ACC112 (cell line): ENCODE data around the gene TBC1D10B.

Experiments
- H2AFZ ChIP-seq: fragments of 200-600 bp; sonication (generic); one replicate; pipeline ENCODE4 v1.6.0; 2017; ENCODE audit warnings: antibody characterized with exemption, low read length; ENCODE audit not compliant: unreplicated experiment
- H3K27ac ChIP-seq: fragments of 200-600 bp; sonication (generic); 2 replicates; pipeline ENCODE4 v1.5.1; 2014; ENCODE audit warnings: low read depth, mild to moderate bottlenecking, antibody characterized with exemption, low read length, moderate library complexity
- H3K27me3 ChIP-seq: fragments of 200-600 bp; sonication (generic); 2 replicates; pipeline ENCODE4 v1.6.1; 2014; ENCODE audit warnings: mild to moderate bottlenecking, antibody characterized with exemption, low read length, moderate library complexity, mixed read lengths; ENCODE audit not compliant: insufficient read depth
- H3K36me3 ChIP-seq: fragments of 200-600 bp; sonication (generic); 2 replicates; pipeline ENCODE4 v1.6.1; 2016; ENCODE audit warnings: mild to moderate bottlenecking, antibody characterized with exemption, low read length, moderate library complexity, mixed read lengths; ENCODE audit not compliant: insufficient read depth
- H3K4me1 ChIP-seq: fragments of 200-600 bp; sonication (generic); one replicate; pipeline ENCODE4 v1.6.1; 2016; ENCODE audit warnings: low read length, mixed read lengths; ENCODE audit not compliant: insufficient read depth, unreplicated experiment, control insufficient read depth
- H3K4me3 ChIP-seq: fragments of 200-600 bp; sonication (generic); 2 replicates; pipeline ENCODE4 v1.5.1; 2014; ENCODE audit warnings: mild to moderate bottlenecking, low read depth, low read length
- H3K79me2 ChIP-seq: fragments of 200-600 bp; sonication (generic); one replicate; pipeline ENCODE4 v1.6.0; 2016; ENCODE audit warnings: low read length; ENCODE audit not compliant: control insufficient read depth, unreplicated experiment, insufficient read depth

The TBC1D10B gene

DNA sequence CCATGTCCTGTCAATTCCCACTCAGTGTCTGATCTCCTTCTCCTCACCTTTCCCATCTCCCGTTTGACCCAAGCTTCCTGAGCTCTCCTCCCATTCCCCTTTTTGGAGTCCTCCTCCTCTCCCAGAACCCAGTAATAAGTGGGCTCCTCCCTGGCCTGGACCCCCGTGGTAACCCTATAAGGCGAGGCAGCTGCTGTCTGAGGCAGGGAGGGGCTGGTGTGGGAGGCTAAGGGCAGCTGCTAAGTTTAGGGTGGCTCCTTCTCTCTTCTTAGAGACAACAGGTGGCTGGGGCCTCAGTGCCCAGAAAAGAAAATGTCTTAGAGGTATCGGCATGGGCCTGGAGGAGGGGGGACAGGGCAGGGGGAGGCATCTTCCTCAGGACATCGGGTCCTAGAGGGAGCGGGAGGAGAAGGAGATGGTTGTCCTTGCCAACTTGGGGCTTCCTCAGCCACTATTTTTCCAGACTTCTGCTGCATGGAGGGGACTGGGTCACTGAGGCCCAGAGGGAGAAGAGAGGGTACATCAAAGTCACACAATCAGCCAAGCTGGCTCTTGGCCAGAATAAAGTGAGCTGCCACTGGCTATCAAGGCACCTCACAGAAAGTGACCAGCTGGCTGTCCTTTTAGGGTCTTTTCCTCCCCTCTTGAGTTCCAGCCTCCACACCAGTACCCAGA, 1.9 kb upstream of the TBC1D10B start:
- H3K27me3 ChIP-seq = no peaks in the 10 kb centered on the region
- peaks cover 28% of the 10 kb centered on the region for H3K79me2 ChIP-seq
- H2AFZ ChIP-seq = no peak overlapping the region
- H3K4me1 ChIP-seq = peaks cover 9% of the 10 kb centered on the region
- no peaks in the 10 kb centered on the region for H3K36me3 ChIP-seq
- H3K27ac ChIP-seq = no peak overlapping the region
- no peak overlapping the region for H3K4me3 ChIP-seq

DNA sequence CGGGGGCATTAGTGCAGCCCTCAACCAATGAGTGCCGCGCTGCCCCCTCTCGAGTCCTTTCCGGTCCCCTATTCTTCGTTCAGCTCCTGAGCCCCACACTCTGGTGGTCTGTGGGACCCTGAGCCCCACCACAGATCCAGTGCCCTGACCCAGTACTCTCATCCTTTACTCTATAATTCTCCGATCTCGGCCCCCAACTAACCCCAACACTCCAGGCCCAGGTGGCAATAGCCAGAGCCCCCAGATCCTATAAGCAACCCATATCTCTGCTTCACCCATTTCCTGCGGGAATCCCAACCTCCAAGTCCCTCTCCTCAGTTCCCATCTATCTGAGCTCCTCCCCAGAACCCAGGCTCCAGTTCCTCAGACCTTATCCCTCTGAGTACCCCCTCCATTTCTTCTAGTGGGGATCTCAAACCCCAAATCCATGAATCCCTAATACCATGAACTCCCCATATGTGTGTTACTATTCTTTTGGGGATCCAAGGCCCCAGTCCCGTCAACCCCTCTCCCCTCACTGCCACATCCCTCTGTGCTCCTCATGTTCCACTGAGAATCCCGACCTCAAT, 1.0 kb upstream of the TBC1D10B start:
- peaks cover 37% of the 10 kb centered on the region for H3K79me2 ChIP-seq
- H3K36me3 ChIP-seq = peaks cover 3% of the 10 kb centered on the region; the same call in 1 of the 2 replicates
- no peaks in the 10 kb centered on the region for H3K27me3 ChIP-seq
- H3K4me3 ChIP-seq = peak overlapping the region; percentile 73
- H3K27ac ChIP-seq = peak overlapping the region; percentile 28; the same call in 1 of the 2 replicates
- H2AFZ ChIP-seq = no peak overlapping the region
- H3K4me1 ChIP-seq = peaks cover 14% of the 10 kb centered on the region

DNA sequence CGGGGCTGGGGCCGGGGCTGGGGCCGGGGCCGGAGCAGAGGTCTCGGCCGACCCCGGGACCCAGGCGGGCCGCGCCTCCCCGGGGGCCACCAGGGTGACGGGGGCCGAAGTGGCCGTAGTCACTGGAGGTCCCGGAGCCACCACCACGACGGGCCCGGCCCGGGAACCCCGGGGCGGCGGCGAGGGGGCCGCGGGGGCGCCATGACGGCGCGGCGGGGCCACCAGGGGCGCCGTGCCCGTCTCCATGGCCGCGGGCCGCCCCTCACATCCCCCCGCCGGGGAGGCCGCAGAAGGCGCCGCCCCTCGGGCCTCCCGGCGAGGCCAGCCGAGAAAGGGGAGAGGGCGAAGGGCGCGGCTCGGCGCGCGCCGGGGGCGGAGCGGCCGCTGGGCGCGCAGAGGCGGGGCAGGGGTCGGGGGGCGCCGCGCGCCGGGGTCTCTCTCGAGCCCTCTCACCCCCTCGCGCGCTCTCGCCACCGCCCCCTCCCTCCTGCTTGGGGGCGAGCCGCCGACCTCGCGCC, 297 bp downstream of the TBC1D10B start:
- H3K4me3 ChIP-seq = peak overlapping the region; percentile 96
- peaks cover 14% of the 10 kb centered on the region for H3K4me1 ChIP-seq
- H3K36me3 ChIP-seq = peaks cover 3% of the 10 kb centered on the region; the same call in 1 of the 2 replicates
- H3K27me3 ChIP-seq = no peaks in the 10 kb centered on the region
- no peak overlapping the region for H2AFZ ChIP-seq
- H3K27ac ChIP-seq = peak overlapping the region; percentile 56; the same call in 1 of the 2 replicates
- H3K79me2 ChIP-seq = peaks cover 46% of the 10 kb centered on the region

GRCh38 chr16:30369091-30369937, 980 bp downstream of the TBC1D10B start:
- Histone ChIP-seq H3K79me2 (peaks cover 53% of the 10 kb centered on the region), H2AFZ (no peak overlapping the region), H3K27ac (peak overlapping the region; percentile 56), H3K36me3 (peaks cover 3% of the 10 kb centered on the region; the same call in 1 of the 2 replicates), H3K27me3 (no peaks in the 10 kb centered on the region), H3K4me1 (peaks cover 14% of the 10 kb centered on the region), H3K4me3 (peak overlapping the region; percentile 96)

DNA sequence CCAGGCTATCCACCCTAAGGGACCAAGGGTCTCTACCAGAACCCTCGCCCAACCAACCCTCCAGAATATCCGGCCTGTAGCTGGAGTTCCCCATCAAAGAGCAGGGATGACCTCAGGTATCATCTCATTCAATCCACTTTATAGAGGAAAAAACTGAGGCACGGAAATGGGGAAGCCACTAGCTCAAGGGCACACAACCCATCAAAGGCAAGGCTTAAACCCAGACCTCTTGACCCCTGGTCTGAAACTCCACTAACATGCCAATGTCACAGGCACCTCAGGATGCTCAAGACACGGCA, 1.6 kb downstream of the TBC1D10B start:
- Histone ChIP-seq H3K4me3 (peak overlapping the region; percentile 96), H3K27ac (peak overlapping the region; percentile 56), H3K4me1 (peaks cover 14% of the 10 kb centered on the region), H3K36me3 (peaks cover 3% of the 10 kb centered on the region; the same call in 1 of the 2 replicates), H3K27me3 (no peaks in the 10 kb centered on the region), H2AFZ (no peak overlapping the region), H3K79me2 (peaks cover 56% of the 10 kb centered on the region)

- H3K27ac ChIP-seq = peak overlapping the region; percentile 56
Measured at GRCh38 chr16:30368122-30368791, 2.0 kb downstream of the TBC1D10B start.

DNA sequence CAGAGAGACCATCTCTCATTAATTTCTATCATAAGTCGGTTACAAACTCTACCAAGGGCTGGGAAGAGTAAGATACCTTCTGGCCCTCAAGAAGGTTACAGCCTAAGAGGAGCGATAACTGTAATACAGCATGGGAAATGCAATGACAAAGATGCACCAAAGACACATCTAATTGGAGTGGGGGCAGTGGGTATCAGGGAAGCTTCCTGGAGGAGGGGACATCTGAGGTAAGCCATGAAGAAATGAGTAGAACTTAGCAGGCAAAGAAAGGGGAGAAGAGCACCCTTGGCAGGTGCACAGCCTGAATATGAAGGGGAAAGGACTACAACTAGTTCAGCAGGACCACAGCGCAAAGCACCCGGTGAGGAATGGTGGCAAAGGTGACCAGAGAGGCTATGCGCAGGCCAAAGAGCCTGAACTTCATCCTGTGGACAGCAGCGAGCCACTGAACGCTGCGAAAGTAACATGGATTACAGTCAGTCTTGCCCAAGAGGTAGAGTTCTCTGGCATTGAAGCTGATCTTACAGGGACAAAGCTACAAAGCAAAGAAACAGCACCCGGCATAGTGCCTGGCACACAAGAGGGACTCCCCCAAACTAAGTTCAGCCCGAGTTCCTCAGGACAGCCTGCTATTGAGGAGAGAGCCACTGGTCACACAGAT, 2.8 kb downstream of the TBC1D10B start:
- H3K4me3 ChIP-seq = peak overlapping the region; percentile 96
- peak overlapping the region; percentile 56; the same call in 1 of the 2 replicates for H3K27ac ChIP-seq
- H3K36me3 ChIP-seq = peaks cover 3% of the 10 kb centered on the region; the same call in 1 of the 2 replicates
- H3K4me1 ChIP-seq = peaks cover 14% of the 10 kb centered on the region
- H2AFZ ChIP-seq = no peak overlapping the region
- peaks cover 62% of the 10 kb centered on the region for H3K79me2 ChIP-seq
- H3K27me3 ChIP-seq = no peaks in the 10 kb centered on the region

More at GRCh38 chr16:30368122-30368791, 2.0 kb downstream of the TBC1D10B start:
- Histone ChIP-seq H3K4me3 (peak overlapping the region; percentile 96), H3K79me2 (peaks cover 57% of the 10 kb centered on the region), H3K27me3 (no peaks in the 10 kb centered on the region), H2AFZ (no peak overlapping the region), H3K4me1 (peaks cover 14% of the 10 kb centered on the region), H3K36me3 (peaks cover 3% of the 10 kb centered on the region; the same call in 1 of the 2 replicates)

DNA sequence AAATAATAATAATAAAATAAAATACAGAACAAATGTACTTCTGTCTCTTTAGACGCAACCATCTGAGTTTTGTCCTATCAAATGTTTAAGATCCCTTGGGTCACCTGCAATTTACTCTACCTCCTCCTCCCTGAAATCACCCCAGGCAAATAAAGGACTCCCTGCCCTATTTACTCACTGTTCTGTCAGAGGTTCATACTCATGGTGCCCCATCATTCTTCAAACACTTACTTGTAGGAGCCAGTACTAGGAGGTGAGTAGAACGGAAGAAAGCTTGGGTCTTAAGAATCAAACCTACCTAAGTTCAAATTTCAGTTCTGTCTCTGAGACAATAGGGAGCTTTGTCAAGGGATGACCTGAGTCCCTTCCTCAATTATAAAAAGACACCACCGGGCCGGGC, 3.8 kb downstream of the TBC1D10B start:
- no peaks in the 10 kb centered on the region for H3K27me3 ChIP-seq
- peaks cover 3% of the 10 kb centered on the region; the same call in 1 of the 2 replicates for H3K36me3 ChIP-seq
- peaks cover 14% of the 10 kb centered on the region for H3K4me1 ChIP-seq
- peaks cover 66% of the 10 kb centered on the region for H3K79me2 ChIP-seq
- H2AFZ ChIP-seq = no peak overlapping the region
- H3K27ac ChIP-seq = no peak overlapping the region
- no peak overlapping the region; the same call in 1 of the 2 replicates for H3K4me3 ChIP-seq

DNA sequence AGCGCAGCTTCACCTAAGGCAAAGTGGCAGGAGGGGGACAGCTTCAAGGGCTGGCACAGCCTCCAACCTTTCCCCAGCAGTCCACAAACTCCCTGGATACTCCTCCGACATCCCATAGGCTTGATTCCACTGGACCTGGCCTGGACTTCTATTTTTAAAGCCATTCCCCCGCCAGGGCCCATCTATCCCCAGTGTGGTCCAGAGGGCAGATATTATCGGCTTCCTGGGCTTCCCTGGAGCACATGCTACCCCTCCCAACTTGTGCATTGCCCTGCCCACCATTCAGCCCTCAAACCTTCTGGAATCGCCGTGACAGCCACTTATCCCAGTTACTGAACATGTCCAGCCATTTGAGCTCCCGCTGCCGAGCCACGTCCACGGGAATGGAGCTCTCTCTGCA, 5.1 kb downstream of the TBC1D10B start:
- Histone ChIP-seq H3K79me2 (peaks cover 70% of the 10 kb centered on the region), H3K36me3 (peaks cover 3% of the 10 kb centered on the region; the same call in 1 of the 2 replicates), H3K4me3 (no peak overlapping the region), H3K4me1 (peaks cover 14% of the 10 kb centered on the region), H3K27ac (no peak overlapping the region), H3K27me3 (no peaks in the 10 kb centered on the region), H2AFZ (no peak overlapping the region)
